IPS-18a (cell line): ENCODE results near the gene CD24.

Source experiments
- H3K27ac ChIP-seq: one replicate; pipeline ENCODE4 v1.5.1; 2013; ENCODE audit warnings: low read length
- H3K27me3 ChIP-seq: one replicate; pipeline ENCODE4 v1.6.1; 2013; ENCODE audit warnings: mild to moderate bottlenecking, low read length; ENCODE audit not compliant: control insufficient read depth, insufficient read depth
- H3K36me3 ChIP-seq: one replicate; pipeline ENCODE4 v1.6.1; 2013; ENCODE audit warnings: low read depth, low read length; ENCODE audit not compliant: control insufficient read depth
- H3K4me1 ChIP-seq: one replicate; pipeline ENCODE4 v1.6.1; 2013; ENCODE audit warnings: low read depth, low read length; ENCODE audit not compliant: control insufficient read depth
- H3K4me3 ChIP-seq: one replicate; pipeline ENCODE4 v1.5.1; 2013; ENCODE audit warnings: low read length
- H3K9ac ChIP-seq: one replicate; pipeline ENCODE4 v1.6.1; 2013; ENCODE audit warnings: mild to moderate bottlenecking, low read length, moderate library complexity
- H3K9me3 ChIP-seq: one replicate; pipeline ENCODE4 v1.6.1; 2013; ENCODE audit warnings: low read depth, low read length; ENCODE audit not compliant: control insufficient read depth

The CD24 gene

DNA sequence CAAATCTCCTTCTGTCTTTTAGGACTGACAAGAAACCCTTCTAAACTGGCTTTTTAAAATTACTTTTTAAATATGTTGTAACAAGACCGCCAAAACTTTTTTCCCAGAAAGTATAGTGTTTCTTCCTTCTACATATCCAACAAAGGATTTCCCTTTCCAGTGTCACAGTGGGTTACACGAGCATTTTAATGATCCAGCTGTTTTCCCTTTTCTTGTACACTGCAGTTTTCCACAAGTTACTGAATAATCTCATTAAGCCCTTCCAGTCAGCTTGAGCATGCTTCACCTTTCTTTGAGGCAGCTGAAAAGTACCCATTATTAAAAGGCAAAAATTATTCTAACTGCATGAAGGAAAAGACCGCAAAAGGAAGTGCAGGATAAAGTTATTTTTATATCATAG, 48.6 kb downstream of the CD24 start:
- Histone ChIP-seq H3K9me3 (no peaks in the 10 kb centered on the region), H3K36me3 (no peaks in the 10 kb centered on the region), H3K4me1 (peaks cover 16% of the 10 kb centered on the region), H3K27me3 (no peaks in the 10 kb centered on the region), H3K9ac (no peak overlapping the region), H3K27ac (no peak overlapping the region), H3K4me3 (no peak overlapping the region)

DNA sequence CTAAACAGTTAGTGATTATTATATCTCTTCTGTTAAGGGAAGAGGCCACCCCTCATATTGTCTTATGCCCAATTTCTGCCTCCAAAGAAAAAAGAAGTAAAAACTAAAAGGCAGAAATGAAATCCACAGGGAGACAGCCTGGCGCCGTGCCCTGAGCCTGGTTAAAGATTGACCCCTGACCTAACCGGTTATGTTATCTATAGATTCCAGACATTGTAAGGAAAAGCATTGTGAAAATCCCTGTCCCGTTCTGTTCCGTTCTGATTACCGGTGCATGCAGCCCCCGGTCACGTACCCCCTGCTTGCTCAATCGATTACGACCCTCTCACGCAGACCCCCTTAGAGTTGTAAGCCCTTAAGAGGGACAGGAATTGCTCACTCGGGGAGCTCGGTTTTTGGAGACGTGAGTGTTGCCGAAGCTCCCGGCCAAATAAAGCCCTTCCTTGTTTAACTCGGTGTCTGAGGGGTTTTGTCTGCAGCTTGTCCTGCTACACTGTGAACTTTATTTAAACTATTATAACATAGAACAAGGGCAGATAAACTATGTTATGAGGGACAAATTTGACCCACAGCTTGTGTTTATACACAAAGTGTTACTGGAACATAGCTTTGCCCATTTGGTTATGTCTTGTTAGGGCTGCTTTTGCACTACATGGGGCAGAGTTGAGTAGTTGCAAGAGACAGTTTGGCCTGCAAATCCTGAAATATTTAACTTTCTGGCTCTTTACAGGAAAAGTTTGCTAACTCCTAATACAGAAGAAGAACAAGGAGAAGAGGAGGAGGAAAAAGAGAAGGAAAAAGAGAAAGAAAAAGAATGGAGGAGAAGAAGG, 49.6 kb downstream of the CD24 start:
- Histone ChIP-seq H3K27ac (no peak overlapping the region), H3K9ac (no peak overlapping the region), H3K9me3 (no peaks in the 10 kb centered on the region), H3K36me3 (no peaks in the 10 kb centered on the region), H3K4me3 (no peak overlapping the region), H3K27me3 (no peaks in the 10 kb centered on the region), H3K4me1 (peaks cover 16% of the 10 kb centered on the region)

DNA sequence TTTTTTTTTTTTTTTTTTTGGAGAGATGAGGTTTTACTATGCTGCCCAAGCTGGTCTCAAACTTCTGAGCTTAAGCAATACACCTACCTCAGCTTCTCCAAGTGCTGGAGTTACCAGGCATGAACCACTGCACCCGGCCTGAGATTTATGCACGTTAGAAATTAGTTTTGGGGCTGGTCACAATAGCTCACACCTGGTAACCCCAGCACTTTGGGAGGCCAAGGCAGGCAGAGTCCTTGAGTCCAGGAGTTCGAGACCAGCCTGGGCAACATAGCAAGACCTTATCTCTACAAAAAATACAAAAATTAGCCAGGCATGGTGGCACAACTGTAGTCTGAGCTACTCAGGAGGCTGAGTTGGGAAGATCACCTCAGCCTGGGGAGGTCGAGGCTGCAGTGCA, 51.9 kb downstream of the CD24 start:
- no peaks in the 10 kb centered on the region for H3K9me3 ChIP-seq
- H3K36me3 ChIP-seq: no peaks in the 10 kb centered on the region
- no peak overlapping the region for H3K4me3 ChIP-seq
- no peak overlapping the region for H3K9ac ChIP-seq
- no peaks in the 10 kb centered on the region for H3K27me3 ChIP-seq
- H3K4me1 ChIP-seq: peaks cover 12% of the 10 kb centered on the region
- H3K27ac ChIP-seq: no peak overlapping the region
